HTERT RPE-1 (cell line): ENCODE results near the gene ECHDC1.
"Not testable (repeated sequence)": the region's sequence is repeated elsewhere in the genome, so short reads cannot be mapped to it uniquely, and the experiment has no call there.

ENCODE experiments used
- in situ Hi-C: fragments of 300-500 bp; cut with MboI; formaldehyde crosslinking; loops from 4 replicates; pipeline ENCODE4 v1.14.3; 2020; ENCODE audit warnings: low sequenced_read_pairs

Gene ECHDC1

DNA sequence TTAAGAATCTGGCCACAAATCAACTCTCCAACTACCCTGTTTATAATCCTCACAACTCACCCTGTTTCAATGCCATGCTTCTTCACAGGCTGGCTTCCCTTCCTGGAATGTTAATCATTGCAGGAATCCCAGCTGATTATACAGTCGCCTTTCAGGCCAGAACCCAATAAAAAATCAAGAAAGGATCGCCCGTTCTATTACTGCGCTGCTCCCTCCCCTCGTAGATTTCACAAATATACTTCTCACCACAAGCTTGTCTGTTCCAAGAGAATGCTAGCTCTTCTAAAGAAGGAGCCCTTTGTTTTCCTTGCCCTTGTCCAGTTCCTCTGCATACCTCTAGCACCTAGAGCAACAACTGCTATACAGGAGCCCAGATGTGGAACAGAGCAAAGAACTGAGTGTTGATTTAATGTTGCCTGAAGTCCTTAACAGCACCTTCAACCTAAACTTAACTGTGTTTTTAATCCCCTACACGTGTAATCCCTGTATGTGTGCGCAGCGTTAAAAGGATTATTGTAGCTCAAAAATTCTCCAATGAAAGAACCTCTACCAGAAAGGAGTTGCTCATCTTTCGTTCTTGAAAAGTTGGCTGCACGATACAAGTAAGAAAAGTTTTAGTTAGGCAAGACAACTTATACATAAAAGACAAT, 988 bp downstream of the ECHDC1 start:
- in situ Hi-C loops, result no loop called here

- in situ Hi-C loops, result no loop called here
These were observed 1.8 kb downstream of the ECHDC1 start for GRCh38 chr6:127341471-127342202.

- in situ Hi-C loops, result no loop called here
These were observed 3.2 kb downstream of the ECHDC1 start for GRCh38 chr6:127340171-127340570.

DNA sequence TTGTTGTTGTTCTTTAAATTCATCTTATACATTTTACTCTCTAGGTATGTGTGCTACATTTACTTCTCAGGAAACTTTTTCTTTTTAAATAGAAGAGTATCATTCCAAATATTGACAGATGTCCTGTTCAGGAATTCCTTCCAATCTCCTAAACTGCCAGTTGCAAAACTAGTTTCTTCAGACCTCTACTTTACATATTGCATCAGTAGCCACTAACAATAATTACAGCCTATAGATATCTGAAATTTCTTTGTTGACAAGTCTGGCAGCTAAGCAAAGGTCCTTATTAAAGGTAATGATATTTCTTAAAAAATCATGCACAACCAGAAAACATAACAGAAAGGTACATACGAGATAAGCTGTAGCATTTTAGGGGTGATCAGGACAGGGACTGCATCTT, 4.5 kb downstream of the ECHDC1 start:
- in situ Hi-C loops, result no loop called here

GRCh38 chr6:127332383-127332961, 10.9 kb downstream of the ECHDC1 start:
- in situ Hi-C loops, result no loop called here

GRCh38 chr6:127331256-127331655, 12.2 kb downstream of the ECHDC1 start:
- in situ Hi-C loops, result not testable (repeated sequence)

DNA sequence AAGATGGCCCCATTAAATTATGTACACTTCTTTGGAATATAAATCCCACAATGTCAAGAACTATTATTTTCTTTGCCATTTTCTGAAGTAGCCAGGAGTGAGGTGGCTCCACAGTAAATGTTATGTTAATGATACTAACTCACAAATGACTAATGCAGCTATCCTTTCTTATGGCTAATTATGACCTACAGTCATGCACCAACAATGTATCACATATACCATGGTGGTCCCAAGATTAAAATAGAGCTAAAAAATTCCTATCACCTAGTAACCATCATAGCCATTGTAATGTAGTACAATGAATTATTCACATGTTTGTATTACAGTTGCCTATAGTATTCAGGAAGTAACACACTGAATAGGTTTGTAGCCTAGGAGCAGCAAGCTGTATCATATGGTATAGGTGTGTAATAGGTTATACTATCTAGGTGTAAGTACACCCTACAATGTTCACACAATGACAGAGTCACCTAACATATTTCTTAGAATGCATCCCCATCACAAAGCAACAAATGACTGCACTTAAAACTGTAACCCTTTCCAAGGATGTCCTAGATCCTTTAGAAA, 15.3 kb downstream of the ECHDC1 start:
- in situ Hi-C loops, result no loop called here

- in situ Hi-C loops, result no loop called here
These were observed 23.7 kb downstream of the ECHDC1 start for GRCh38 chr6:127319686-127320085.

- in situ Hi-C loops, result no loop called here
These were observed 25.9 kb downstream of the ECHDC1 start for GRCh38 chr6:127317388-127318128.

DNA sequence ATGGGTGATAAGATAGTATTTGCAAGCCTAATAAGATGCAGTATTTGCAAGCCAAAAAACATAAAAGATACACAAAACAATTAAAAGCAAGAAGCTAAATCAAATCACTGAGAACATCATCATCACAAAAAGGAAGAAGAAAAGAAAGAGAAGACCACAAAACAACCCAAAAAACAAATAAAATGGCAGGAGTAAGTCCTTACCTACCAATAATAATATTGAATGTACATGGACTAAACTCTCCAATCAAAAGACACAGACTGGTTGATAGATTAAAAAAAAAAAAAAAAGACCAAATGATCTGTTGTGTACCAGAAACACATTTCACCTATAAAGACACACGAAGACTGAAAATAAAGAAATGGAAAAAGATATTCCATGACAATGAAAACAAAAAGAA, 37.7 kb downstream of the ECHDC1 start:
- in situ Hi-C loops, result no loop called here

DNA sequence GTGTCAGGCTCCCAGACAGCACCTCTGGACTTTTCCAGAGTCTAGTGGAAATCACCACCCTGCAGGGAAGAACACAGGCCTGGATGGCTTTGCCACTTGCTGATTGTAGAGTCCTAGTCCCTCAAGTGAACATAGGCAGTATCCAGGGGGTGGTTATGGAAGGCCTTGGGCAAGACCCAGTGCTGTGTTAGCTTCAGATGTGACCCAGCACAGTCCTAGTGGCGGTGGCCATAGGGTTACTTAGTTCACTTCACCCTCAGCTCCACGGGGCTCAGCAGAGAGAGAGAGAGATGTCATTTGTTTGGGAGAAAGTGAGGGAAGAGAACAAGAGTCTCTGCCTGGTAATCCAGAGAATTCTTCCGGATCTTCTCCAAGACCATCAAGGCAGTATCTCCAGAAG, 39.5 kb downstream of the ECHDC1 start:
- in situ Hi-C loops, result no loop called here

GRCh38 chr6:127302728-127303660, 40.4 kb downstream of the ECHDC1 start:
- in situ Hi-C loops, result no loop called here

DNA sequence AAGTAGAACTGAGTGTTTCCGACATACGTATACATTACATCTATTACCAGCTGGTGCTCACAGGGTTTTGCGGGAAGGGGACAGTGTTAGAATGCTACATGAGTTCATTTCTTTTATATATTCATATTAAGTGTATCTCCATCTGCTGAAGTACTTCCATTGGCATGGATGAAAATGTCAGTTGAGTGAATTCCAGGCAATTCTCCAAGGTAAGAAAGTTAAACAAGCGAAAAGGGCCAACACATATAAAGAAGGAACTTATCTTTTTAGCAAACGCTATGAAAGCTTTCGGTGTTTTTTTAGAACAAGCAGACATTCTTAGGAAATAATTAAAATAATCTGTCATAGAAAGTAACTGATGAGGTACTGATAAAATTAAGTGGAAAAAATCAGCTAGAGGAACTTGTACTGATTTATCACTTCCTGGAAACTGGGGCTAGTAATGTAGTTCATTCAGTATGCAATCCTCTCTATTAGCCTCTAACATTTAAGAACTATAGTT, 42.2 kb downstream of the ECHDC1 start:
- in situ Hi-C loops, result no loop called here

DNA sequence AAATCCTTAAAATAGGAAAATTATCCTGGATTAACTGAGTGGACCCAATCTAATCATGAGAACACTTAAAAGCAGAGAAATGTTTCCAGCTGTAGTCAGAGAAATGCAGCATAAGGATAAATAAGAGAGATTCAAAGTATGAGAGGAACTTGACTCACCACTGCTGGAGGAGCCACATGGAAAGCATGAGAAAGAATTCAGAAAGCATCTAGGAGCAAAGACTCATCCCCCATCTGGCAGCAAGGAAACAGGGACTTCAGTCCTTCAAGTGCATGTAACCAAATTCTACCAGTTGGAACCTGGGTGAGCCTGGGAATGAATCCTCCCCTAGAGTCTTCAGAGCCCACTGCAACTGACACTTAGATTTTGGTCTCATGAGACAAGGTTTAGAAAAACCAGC, 43.0 kb downstream of the ECHDC1 start:
- in situ Hi-C loops, result no loop called here

GRCh38 chr6:127299522-127300240, 43.7 kb downstream of the ECHDC1 start:
- in situ Hi-C loops, result no loop called here

DNA sequence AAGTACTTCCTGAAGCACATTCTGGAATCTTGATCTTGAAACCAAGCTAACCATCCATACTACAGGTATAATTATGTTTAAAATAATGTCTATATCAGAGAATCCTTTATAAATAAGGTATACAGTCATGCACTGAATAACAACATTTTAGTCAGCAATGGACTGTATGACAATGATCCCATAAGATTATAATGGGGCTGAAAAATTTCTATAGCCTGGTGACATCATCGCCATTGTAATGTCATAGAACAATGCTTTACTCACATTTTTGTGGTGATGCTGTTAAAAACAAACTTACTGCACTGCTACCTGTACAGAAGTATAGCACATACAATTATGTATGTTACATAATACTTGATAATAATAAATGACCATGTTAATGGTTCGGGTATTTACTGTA, 44.9 kb downstream of the ECHDC1 start:
- in situ Hi-C loops, result no loop called here

GRCh38 chr6:127297502-127298070, 45.8 kb downstream of the ECHDC1 start:
- in situ Hi-C loops, result no loop called here

DNA sequence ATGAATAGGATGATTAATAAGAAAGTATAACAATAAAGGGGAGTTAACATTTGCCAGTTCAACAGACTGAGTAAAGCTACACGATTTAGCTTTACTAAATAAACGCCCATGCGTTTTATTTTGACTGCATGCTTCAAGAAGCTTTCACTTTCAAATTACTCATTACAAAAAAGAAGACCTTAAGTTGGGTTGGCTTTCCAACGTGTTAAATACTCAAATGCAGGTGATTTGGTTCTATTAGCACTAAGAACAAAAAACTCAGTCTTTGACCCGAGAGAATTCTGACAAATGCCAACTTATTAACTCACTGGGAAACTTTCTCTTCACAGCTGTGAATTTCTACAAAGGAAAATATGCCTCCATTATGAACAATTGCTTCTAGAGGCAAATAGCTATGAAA, 51.9 kb downstream of the ECHDC1 start:
- in situ Hi-C loops, result no loop called here
